B cell (primary cell): Measurements from ENCODE around the gene LSMEM2. TPM values are rescaled to one million over a fixed set of nuclear protein-coding genes. Genes with fewer than 3 reads are reported as not detected.

Source experiments
- ATAC-seq: fragments of 200-7000 bp; cut with Tn5 transposase; one replicate; pipeline ENCODE4 v1.10.0; 2021; ENCODE audit warnings: low read depth, mild to moderate bottlenecking, moderate number of reproducible peaks, moderate library complexity
- CTCF ChIA-PET: fragments of 350-600 bp; sonication (Branson Sonifier 250); formaldehyde crosslinking; loops from one replicate; lab custom pipeline; 2021; ENCODE audit warnings: antibody characterized with exemption, inconsistent platforms; lab: Charles Lee
- POLR2A ChIA-PET: fragments of 350-600 bp; sonication (Branson Sonifier 250); formaldehyde crosslinking; loops from one replicate; lab custom pipeline; 2021; ENCODE audit warnings: antibody characterized with exemption; lab: Charles Lee
- DNase-seq: peaks from one replicate; pipeline ENCODE4 v3.0.0; 2013
- H2AFZ ChIP-seq: 2 replicates; pipeline ENCODE4 v1.6.1; 2012; ENCODE audit warnings: mild to moderate bottlenecking, low read depth, low read length; ENCODE audit not compliant: insufficient read depth, poor library complexity, severe bottlenecking
- H3K27ac ChIP-seq, 2 donors: 1 replicate in 1 of 2; 2 replicates in 1 of 2; pipeline ENCODE4 v1.5.1; 2012 to 2013; ENCODE audit warnings: low read length in 2 of 2, mild to moderate bottlenecking in 2 of 2, moderate library complexity in 1 of 2
- H3K27me3 ChIP-seq, 4 experiments: fragments of 200-600 bp in 1 of 4; sonication (generic) in 1 of 4; replicated peaks in 1 of 4; 1 replicate in 2 of 4; 2 replicates in 2 of 4; pipeline versions ENCODE4 v1.6.1 to v1.7.0; 2013 to 2016; ENCODE audit warnings: low read length in 3 of 4, mild to moderate bottlenecking in 2 of 4, mixed read lengths in 1 of 4, moderate library complexity in 1 of 4; ENCODE audit not compliant: insufficient read depth in 4 of 4, control insufficient read depth in 3 of 4; ENCODE audit errors: control extremely low read depth in 1 of 4
- H3K36me3 ChIP-seq, 2 experiments: replicated peaks in 1 of 2; 1 replicate in 1 of 2; 2 replicates in 1 of 2; pipeline versions ENCODE4 v1.6.1 to v1.7.1; 2013; ENCODE audit warnings: low read length in 1 of 2; ENCODE audit not compliant: insufficient read depth in 2 of 2, control insufficient read depth in 1 of 2; ENCODE audit errors: control extremely low read depth in 1 of 2, extremely low read depth in 1 of 2
- H3K4me1 ChIP-seq, 2 donors: fragments of 200-600 bp in 1 of 2; sonication (generic) in 1 of 2; 1 replicate in 1 of 2; 2 replicates in 1 of 2; pipeline versions ENCODE4 v1.5.1 to v1.6.1; 2013 to 2017; ENCODE audit warnings: low read length in 2 of 2; ENCODE audit not compliant: control insufficient read depth in 2 of 2, insufficient read depth in 2 of 2
- H3K4me2 ChIP-seq: replicated peaks from 2 replicates; pipeline ENCODE3; 2012; ENCODE audit warnings: mild to moderate bottlenecking, low read depth, low read length; ENCODE audit not compliant: poor library complexity, severe bottlenecking
- H3K4me3 ChIP-seq, 5 experiments: fragments of 200-600 bp in 1 of 5; sonication (generic) in 1 of 5; 1 replicate in 3 of 5; 2 replicates in 2 of 5; pipeline versions ENCODE4 v1.5.1 to v1.7.0; 2011 to 2016; ENCODE audit warnings: low read length in 4 of 5, mild to moderate bottlenecking in 4 of 5, low read depth in 2 of 5, control low read depth in 1 of 5, moderate library complexity in 1 of 5; ENCODE audit not compliant: insufficient read depth in 1 of 5; ENCODE audit errors: control extremely low read depth in 1 of 5, extremely low read depth in 1 of 5
- H3K79me2 ChIP-seq: fragments of 200-600 bp; sonication (generic); one replicate; pipeline ENCODE4 v1.6.0; 2016; ENCODE audit warnings: low read length; ENCODE audit not compliant: control insufficient read depth, insufficient read depth
- H3K9ac ChIP-seq: fragments of 200-600 bp; sonication (generic); 2 replicates; pipeline ENCODE4 v1.6.1; 2017; ENCODE audit warnings: mild to moderate bottlenecking, low read length, moderate library complexity
- H3K9me3 ChIP-seq, 3 donors: one replicate each; pipeline versions ENCODE4 v1.6.1 to v1.7.1; 2013; ENCODE audit warnings: low read length in 2 of 3; ENCODE audit not compliant: control insufficient read depth in 2 of 3, insufficient read depth in 1 of 3; ENCODE audit errors: control extremely low read depth in 1 of 3
- H4K20me1 ChIP-seq: 2 replicates; pipeline ENCODE4 v1.6.0; 2012; ENCODE audit warnings: mild to moderate bottlenecking, low read length; ENCODE audit not compliant: insufficient read depth, control insufficient read depth, poor library complexity, severe bottlenecking
- H3K27ac Mint-ChIP-seq: one replicate; pipeline ENCODE4 v1.8.0; 2021; ENCODE audit warnings: mixed read lengths
- H3K27me3 Mint-ChIP-seq: one replicate; pipeline ENCODE4 v1.8.0; 2021; ENCODE audit warnings: mixed read lengths
- H3K4me1 Mint-ChIP-seq: one replicate; pipeline ENCODE4 v1.8.0; 2021; ENCODE audit warnings: mixed read lengths
- H3K4me3 Mint-ChIP-seq: one replicate; pipeline ENCODE4 v1.8.0; 2021; ENCODE audit warnings: mixed read lengths
- H3K9me3 Mint-ChIP-seq: one replicate; pipeline ENCODE4 v1.8.0; 2022; ENCODE audit warnings: mixed read lengths; ENCODE audit not compliant: insufficient read depth
- CTCF ChIP-seq: fragments of 200-600 bp; IDR thresholded peaks from one replicate; pipeline ENCODE4 v1.8.0; 2022; ENCODE audit warnings: antibody characterized with exemption, mild to moderate bottlenecking
- EZH2 ChIP-seq: IDR thresholded peaks from 2 replicates; pipeline ENCODE4 v1.6.1; 2012; ENCODE audit warnings: borderline replicate concordance, low read depth, mild to moderate bottlenecking, moderate library complexity, low read length; ENCODE audit not compliant: insufficient read depth, poor library complexity, severe bottlenecking
- WGBS: methylation state at CpG from one replicate; pipeline ENCODE4 v1.1.5; 2013; ENCODE audit warnings: missing lambda C conversion rate; ENCODE audit not compliant: insufficient coverage; 5-methylcytosine and 5-hydroxymethylcytosine counted together
- intact Hi-C: fragments of 100-400 bp; cut with micrococcal nuclease; formaldehyde crosslinking; loops from one replicate; pipeline ENCODE4 v1.10.0; 2022
- polyA plus RNA-seq: library from polyadenylated mRNA; depleted of rRNA; stranded (reverse); fragments of >200 nt; gene quantifications from 2 replicates; pipeline ENCODE4 v1.2.3, GENCODE V29; 2012
- total RNA-seq, 2 donors: library from RNA; stranded (reverse); fragments of 120-200 nt in 1 of 2; gene quantifications; 1 replicate in 1 of 2; 2 replicates in 1 of 2; pipeline versions ENCODE4 v1.2.3 to v1.2.4, GENCODE V29; 2013 to 2022

LSMEM2 gene
- total and polyA plus RNA-seq, 2 donors (not counting 1 experiment from before 2014, with no cell fraction given) = not detected

- Histone ChIP-seq H3K9me3 (no peaks in the 10 kb centered on the region), H3K79me2 (peaks cover 13% of the 10 kb centered on the region), H3K4me1 (peaks cover 18 to 29% of the 10 kb centered on the region in 2 donors), H3K36me3 (peaks cover 0 to 4% of the 10 kb centered on the region in 2 experiments), H3K4me2 (no peak overlapping the region), H4K20me1 (no peaks in the 10 kb centered on the region), H3K4me3 (no peak overlapping the region), H3K27me3 (no peaks in the 10 kb centered on the region), H3K9ac (no peak overlapping the region), H2AFZ (no peak overlapping the region), H3K27ac (no peak overlapping the region)
- Mint-ChIP-seq H3K4me1 (peaks cover 39% of the 10 kb centered on the region), H3K27ac (peak overlapping the region; percentile 46), H3K4me3 (peak overlapping the region; percentile 100), H3K27me3 (no peaks in the 10 kb centered on the region), H3K9me3 (no peaks in the 10 kb centered on the region)
- ChIA-PET CTCF (interaction anchor here (0.9 to 3.2 kb wide), 3 partner anchors 23 to 49 kb away, joined by 3 to 28 read pairs (median 14); partner anchors contain the start of genes CYB561D2, HYAL2 and NPRL2), POLR2A (interaction anchor here (0.6 kb wide), 2 partner anchors 65 to 110 kb away, joined by 4 to 7 read pairs; no protein-coding TSS in a partner anchor)
- no peak for ATAC-seq
- TF ChIP-seq CTCF (no peak), EZH2 (no peak)
- intact Hi-C loops = no loop called here
- DNase-seq = no peak
- WGBS = 98% methylated on average over 4 of the region's 6 CpGs
Observed at GRCh38 chr3:50300681-50301254, 21.9 kb downstream of the LSMEM2 start.
